CD1c-positive myeloid dendritic cell (primary cell): ENCODE results near the gene P4HA1.

Experiments used
- DNase-seq: peaks from one replicate; pipeline ENCODE4 v3.0.0-alpha.2; 2016; ENCODE audit errors: extremely low spot score

Gene P4HA1

GRCh38 chr10:73094986-73095480 is 1.6 kb downstream of the P4HA1 start:
- no peak for DNase-seq

GRCh38 chr10:73093922-73094850 is 2.5 kb downstream of the P4HA1 start:
- no peak for DNase-seq

- no peak for DNase-seq
Observed at GRCh38 chr10:73092830-73093229, 3.8 kb downstream of the P4HA1 start.

GRCh38 chr10:73088304-73088703 is 8.4 kb downstream of the P4HA1 start:
- DNase-seq = peak; percentile 19

GRCh38 chr10:73086816-73087215 is 9.8 kb downstream of the P4HA1 start:
- DNase-seq = no peak

GRCh38 chr10:73084209-73084608 is 12.5 kb downstream of the P4HA1 start:
- no peak for DNase-seq

- no peak for DNase-seq
Observed at GRCh38 chr10:73083221-73083620, 13.4 kb downstream of the P4HA1 start.

GRCh38 chr10:73079779-73080541 is 16.7 kb downstream of the P4HA1 start:
- DNase-seq = no peak

GRCh38 chr10:73076360-73077183 is 20.1 kb downstream of the P4HA1 start:
- peak; percentile 44 for DNase-seq

- DNase-seq = no peak
Observed at GRCh38 chr10:73075829-73076228, 20.8 kb downstream of the P4HA1 start.

GRCh38 chr10:73073627-73074026 is 23.0 kb downstream of the P4HA1 start:
- DNase-seq = no peak

GRCh38 chr10:73065441-73065840 is 31.2 kb downstream of the P4HA1 start:
- no peak for DNase-seq

- no peak for DNase-seq
Observed at GRCh38 chr10:73061743-73062142, 34.9 kb downstream of the P4HA1 start.

- DNase-seq = peak; percentile 20
Observed at GRCh38 chr10:73060738-73061635, 35.7 kb downstream of the P4HA1 start.

- DNase-seq = no peak
Observed at GRCh38 chr10:73060173-73060572, 36.5 kb downstream of the P4HA1 start.

- no peak for DNase-seq
Observed at GRCh38 chr10:73058057-73058591, 38.5 kb downstream of the P4HA1 start.

- no peak for DNase-seq
Observed at GRCh38 chr10:73054286-73054685, 42.4 kb downstream of the P4HA1 start.

GRCh38 chr10:73053275-73053674 is 43.4 kb downstream of the P4HA1 start:
- DNase-seq = no peak

GRCh38 chr10:73044378-73045285 is 52.0 kb downstream of the P4HA1 start:
- DNase-seq = no peak
